ENCODE results near the gene LRRC27.

DNA sequence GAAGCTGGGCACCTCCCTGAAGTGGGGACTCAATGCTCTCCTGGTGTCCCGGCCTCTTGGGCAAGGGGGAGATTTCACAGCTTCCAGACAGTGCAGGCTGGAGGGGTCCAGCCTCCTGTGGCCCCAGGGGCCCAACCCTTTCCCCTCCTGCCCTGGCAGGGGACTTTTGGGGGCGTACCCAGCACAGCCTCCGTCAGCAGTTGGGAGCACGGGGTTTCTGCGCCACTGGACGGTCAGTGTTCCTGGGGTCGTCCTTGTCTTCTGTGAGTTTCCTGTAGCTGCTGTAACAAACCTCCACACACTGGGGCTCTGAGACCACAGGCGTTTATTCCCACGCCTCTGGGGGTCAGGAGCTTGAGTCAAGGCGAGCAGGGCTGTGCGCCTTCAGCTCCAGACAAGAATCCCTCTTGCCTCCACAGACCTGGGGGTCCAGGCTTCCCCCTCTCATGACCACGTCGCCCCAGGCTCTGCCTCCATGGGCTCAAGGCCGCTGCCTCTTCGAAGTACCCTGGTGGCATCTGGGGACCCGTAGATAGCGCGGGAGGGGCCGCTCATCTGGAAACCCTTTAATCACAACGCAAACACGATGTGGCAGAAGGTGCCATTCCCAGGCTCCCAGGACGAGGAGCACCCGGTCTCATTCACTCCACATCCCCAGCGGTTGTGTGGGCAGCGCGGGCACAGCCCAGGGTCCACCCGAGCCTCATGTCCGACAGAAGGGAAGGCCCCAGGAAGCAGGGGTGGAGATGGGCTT lies 79.0 kb downstream of the LRRC27 start:
- TF ChIP-seq, protein P1, sequence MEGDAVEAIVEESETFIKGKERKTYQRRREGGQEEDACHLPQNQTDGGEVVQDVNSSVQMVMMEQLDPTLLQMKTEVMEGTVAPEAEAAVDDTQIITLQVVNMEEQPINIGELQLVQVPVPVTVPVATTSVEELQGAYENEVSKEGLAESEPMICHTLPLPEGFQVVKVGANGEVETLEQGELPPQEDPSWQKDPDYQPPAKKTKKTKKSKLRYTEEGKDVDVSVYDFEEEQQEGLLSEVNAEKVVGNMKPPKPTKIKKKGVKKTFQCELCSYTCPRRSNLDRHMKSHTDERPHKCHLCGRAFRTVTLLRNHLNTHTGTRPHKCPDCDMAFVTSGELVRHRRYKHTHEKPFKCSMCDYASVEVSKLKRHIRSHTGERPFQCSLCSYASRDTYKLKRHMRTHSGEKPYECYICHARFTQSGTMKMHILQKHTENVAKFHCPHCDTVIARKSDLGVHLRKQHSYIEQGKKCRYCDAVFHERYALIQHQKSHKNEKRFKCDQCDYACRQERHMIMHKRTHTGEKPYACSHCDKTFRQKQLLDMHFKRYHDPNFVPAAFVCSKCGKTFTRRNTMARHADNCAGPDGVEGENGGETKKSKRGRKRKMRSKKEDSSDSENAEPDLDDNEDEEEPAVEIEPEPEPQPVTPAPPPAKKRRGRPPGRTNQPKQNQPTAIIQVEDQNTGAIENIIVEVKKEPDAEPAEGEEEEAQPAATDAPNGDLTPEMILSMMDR (IDR thresholded peaks at IDR 0.05): no peak
- TF ChIP-seq POLR2A (IDR thresholded peaks at IDR 0.05): no peak

Data from adrenal gland (tissue), 5 donors.